IPS-15b (cell line): Measurements from ENCODE around the gene LOXL4.

Experiments used
- H3K27me3 ChIP-seq: one replicate; pipeline ENCODE4 v1.6.1; 2013; ENCODE audit warnings: low read length; ENCODE audit not compliant: control insufficient read depth, insufficient read depth
- H3K36me3 ChIP-seq: one replicate; pipeline ENCODE4 v1.6.1; 2013; ENCODE audit warnings: low read length; ENCODE audit not compliant: control insufficient read depth, insufficient read depth
- H3K4me1 ChIP-seq: one replicate; pipeline ENCODE4 v1.6.1; 2013; ENCODE audit warnings: mild to moderate bottlenecking, low read length; ENCODE audit not compliant: control insufficient read depth, insufficient read depth
- H3K4me3 ChIP-seq: one replicate; pipeline ENCODE4 v1.5.1; 2013; ENCODE audit warnings: low read depth, low read length
- H3K9ac ChIP-seq: one replicate; pipeline ENCODE4 v1.6.1; 2013; ENCODE audit warnings: low read depth, mild to moderate bottlenecking, low read length
- H3K9me3 ChIP-seq: one replicate; pipeline ENCODE4 v1.6.1; 2013; ENCODE audit warnings: mild to moderate bottlenecking, low read length; ENCODE audit not compliant: control insufficient read depth, insufficient read depth

Gene LOXL4

DNA sequence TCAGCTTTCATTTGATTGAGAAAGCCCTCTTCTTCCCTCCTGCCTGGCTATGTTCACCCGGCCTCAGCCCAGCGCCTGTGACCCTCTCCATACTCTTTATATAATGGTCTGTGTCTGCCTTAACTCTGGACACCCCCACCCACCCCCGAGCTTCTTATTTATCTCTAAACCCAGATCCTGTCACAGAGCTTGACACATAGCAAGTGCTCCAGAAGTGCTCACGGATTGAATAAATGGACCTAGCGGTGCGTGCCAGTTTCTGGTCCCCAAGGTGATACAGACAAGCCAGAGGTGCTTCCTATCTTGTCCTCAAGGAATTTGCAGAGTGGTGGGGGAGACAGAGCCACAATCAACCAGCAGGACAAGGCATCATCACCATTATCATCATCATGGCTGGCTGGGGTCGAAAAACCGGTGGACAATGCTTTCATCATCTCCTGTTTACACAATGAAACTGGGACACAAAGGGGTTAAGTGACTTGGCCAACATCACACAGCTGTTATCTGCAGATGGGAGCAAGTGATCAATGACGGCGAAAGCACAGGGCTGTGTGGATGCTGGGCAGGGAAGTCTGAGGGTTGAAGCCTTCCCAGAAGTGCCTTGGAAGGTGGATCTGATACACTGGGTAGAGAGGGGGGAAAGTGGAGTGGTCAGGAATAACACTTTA is 2.2 kb upstream of the LOXL4 start:
- Histone ChIP-seq H3K4me1 (peaks cover 12% of the 10 kb centered on the region), H3K4me3 (no peak overlapping the region), H3K9ac (no peak overlapping the region), H3K9me3 (no peaks in the 10 kb centered on the region), H3K27me3 (peaks cover 4% of the 10 kb centered on the region), H3K36me3 (no peaks in the 10 kb centered on the region)

GRCh38 chr10:98269435-98269912 is 1.5 kb upstream of the LOXL4 start:
- peaks cover 12% of the 10 kb centered on the region for H3K4me1 ChIP-seq
- H3K9me3 ChIP-seq = no peaks in the 10 kb centered on the region
- H3K27me3 ChIP-seq = peaks cover 4% of the 10 kb centered on the region
- H3K9ac ChIP-seq = no peak overlapping the region
- H3K36me3 ChIP-seq = no peaks in the 10 kb centered on the region
- no peak overlapping the region for H3K4me3 ChIP-seq

GRCh38 chr10:98268694-98269431 is 869 bp upstream of the LOXL4 start:
- Histone ChIP-seq H3K36me3 (no peaks in the 10 kb centered on the region), H3K4me1 (peaks cover 12% of the 10 kb centered on the region), H3K9me3 (no peaks in the 10 kb centered on the region), H3K27me3 (peaks cover 4% of the 10 kb centered on the region), H3K4me3 (peak overlapping the region; percentile 56), H3K9ac (no peak overlapping the region)

DNA sequence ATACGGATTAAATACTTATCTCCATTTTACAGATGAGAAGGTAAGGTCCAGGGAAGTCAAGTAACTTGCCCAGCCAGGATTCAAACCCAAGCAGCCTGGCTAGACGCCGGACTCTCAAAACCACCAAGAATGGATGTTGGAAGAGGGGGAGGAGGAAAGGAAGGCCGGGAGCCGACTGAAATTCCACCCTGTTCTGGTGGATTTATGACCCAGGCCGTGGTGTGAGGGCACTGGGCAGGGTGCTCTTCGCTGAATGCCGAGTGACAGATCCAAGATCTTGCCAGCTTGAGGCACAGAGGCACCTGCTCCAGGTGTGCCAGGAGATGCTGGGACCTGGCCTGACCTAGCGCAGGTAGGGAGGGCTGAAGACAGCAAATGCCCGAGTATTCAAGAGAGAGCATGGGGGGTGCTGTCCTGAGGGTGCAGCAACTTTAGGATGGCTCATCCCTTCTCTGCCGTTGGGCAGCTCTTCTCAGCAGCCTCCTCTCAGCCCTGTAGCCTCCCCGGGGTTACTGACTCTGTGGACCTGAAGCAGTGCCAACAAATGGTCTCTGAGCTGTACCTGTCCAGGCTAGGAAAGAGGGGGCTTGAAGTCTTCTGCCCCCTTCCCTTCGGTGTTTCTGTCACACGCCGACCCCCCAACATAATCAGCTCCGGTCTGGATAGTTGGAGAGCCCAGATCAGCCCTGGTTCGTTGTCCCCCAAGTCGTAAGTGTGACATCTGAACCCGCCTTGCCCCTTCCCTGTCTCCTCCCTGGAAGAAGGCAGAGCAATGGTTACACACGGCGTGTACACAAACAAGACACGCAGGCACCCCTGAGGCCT is 713 bp downstream of the LOXL4 start:
- H3K9me3 ChIP-seq = no peaks in the 10 kb centered on the region
- peak overlapping the region; percentile 35 for H3K4me3 ChIP-seq
- H3K27me3 ChIP-seq = peaks cover 4% of the 10 kb centered on the region
- H3K9ac ChIP-seq = no peak overlapping the region
- H3K4me1 ChIP-seq = peaks cover 8% of the 10 kb centered on the region
- H3K36me3 ChIP-seq = no peaks in the 10 kb centered on the region

GRCh38 chr10:98266647-98267046 is 1.3 kb downstream of the LOXL4 start:
- H3K27me3 ChIP-seq = peaks cover 4% of the 10 kb centered on the region
- H3K4me3 ChIP-seq = no peak overlapping the region
- H3K9me3 ChIP-seq = no peaks in the 10 kb centered on the region
- no peaks in the 10 kb centered on the region for H3K36me3 ChIP-seq
- H3K4me1 ChIP-seq = peaks cover 8% of the 10 kb centered on the region
- H3K9ac ChIP-seq = no peak overlapping the region

DNA sequence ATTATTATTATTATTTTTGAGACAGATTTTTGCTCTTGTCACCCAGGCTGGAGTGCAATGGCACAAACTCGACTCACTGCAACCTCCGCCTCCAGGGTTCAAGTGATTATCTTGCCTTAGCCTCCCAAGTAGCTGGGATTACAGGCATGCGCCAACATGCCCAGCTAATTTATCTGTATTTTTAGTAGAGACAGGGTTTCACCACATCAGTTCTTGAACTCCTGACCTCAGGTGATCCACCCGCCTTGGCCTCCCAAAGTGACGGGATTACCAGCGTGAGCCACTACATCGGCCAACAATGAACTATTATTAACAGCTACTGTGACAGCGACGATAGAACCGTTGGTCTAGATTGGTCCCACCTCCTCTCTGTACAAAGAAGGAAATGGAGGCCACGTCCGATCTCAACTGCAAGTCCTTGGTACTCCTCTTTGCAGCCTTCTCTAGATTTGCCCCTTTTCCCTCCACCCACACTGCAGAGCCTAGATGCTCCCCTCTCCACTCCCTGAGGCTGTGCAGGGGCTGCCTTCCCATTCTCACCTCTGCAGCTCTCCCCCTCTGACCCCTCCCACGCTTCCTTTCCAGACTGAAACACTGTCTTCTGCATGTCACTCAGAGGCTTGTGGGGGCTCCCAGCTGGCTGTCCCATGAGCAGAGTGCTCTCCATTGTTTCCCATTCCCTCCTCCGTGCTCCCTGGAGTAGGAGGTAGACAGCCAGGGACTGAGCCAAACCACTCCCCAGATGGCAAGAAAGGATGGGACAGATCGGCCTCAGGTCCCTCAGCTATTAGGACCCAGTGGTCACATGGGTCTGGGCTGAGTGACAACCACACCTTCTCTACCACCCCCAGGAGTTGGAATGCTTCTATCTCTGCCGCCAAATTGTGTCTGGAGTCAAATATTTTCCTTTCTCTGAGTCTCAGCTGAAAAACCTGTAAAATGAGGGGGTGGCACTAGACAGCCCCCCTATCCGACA is 2.3 kb downstream of the LOXL4 start:
- Histone ChIP-seq H3K4me3 (no peak overlapping the region), H3K36me3 (no peaks in the 10 kb centered on the region), H3K9me3 (no peaks in the 10 kb centered on the region), H3K4me1 (peaks cover 8% of the 10 kb centered on the region), H3K27me3 (peaks cover 4% of the 10 kb centered on the region), H3K9ac (no peak overlapping the region)

- Histone ChIP-seq H3K4me1 (peaks cover 3% of the 10 kb centered on the region), H3K9me3 (no peaks in the 10 kb centered on the region), H3K36me3 (no peaks in the 10 kb centered on the region), H3K9ac (no peak overlapping the region), H3K4me3 (no peak overlapping the region), H3K27me3 (peaks cover 4% of the 10 kb centered on the region)
These were observed 3.5 kb downstream of the LOXL4 start for GRCh38 chr10:98264378-98265065.

GRCh38 chr10:98263088-98263487 is 4.9 kb downstream of the LOXL4 start:
- no peaks in the 10 kb centered on the region for H3K36me3 ChIP-seq
- H3K27me3 ChIP-seq = peaks cover 4% of the 10 kb centered on the region
- peaks cover 3% of the 10 kb centered on the region for H3K4me1 ChIP-seq
- no peaks in the 10 kb centered on the region for H3K9me3 ChIP-seq
- H3K4me3 ChIP-seq = no peak overlapping the region
- H3K9ac ChIP-seq = no peak overlapping the region

DNA sequence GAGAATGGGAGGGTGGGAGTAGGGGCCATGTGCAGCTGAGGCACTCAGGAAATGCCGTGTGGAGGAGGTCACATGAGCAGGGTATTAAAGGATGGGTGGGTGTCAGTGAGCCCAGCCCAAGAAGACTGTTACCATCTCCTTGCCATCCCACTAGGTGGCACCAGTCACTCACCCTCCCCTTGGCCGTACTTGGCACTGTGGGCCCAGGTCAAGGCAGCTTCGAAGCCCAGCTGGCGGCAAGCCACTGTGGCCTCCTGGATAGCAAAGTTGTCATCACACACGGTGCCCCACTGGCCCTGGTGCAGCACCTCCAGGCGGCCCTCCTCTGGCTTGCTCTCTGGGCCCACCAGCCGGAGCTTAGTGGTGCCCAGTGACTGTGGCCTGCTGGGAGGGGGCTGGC is 5.4 kb downstream of the LOXL4 start:
- Histone ChIP-seq H3K36me3 (no peaks in the 10 kb centered on the region), H3K9ac (no peak overlapping the region), H3K4me1 (peaks cover 2% of the 10 kb centered on the region), H3K27me3 (peaks cover 4% of the 10 kb centered on the region), H3K4me3 (no peak overlapping the region), H3K9me3 (no peaks in the 10 kb centered on the region)

GRCh38 chr10:98261436-98262277 is 6.3 kb downstream of the LOXL4 start:
- H3K9ac ChIP-seq = no peak overlapping the region
- no peaks in the 10 kb centered on the region for H3K9me3 ChIP-seq
- H3K4me1 ChIP-seq = no peaks in the 10 kb centered on the region

More at GRCh38 chr10:98261436-98262277, 6.3 kb downstream of the LOXL4 start:
- no peak overlapping the region for H3K4me3 ChIP-seq
- no peaks in the 10 kb centered on the region for H3K36me3 ChIP-seq
- no peaks in the 10 kb centered on the region for H3K27me3 ChIP-seq
